BLaER1 treated with 17β-estradiol and CSF1 and Interleukin-3, amounts not matched to agents 10 nM and 100 nM (cell line): ENCODE results near the gene MAGEH1.
"Not testable (repeated sequence)": the region's sequence is repeated elsewhere in the genome, so short reads cannot be mapped to it uniquely, and the experiment has no call there.

ENCODE experiments used
- H3K27ac ChIP-seq, 11 experiments: shearing (Covaris generic); formaldehyde crosslinking; 2 replicates each; pipeline ENCODE4 v1.8.1; 2022
- H3K27me3 ChIP-seq, 11 experiments: shearing (Covaris generic); formaldehyde crosslinking; 2 replicates each; pipeline ENCODE4 v1.8.1; 2022
- H3K36me3 ChIP-seq, 11 experiments: shearing (Covaris generic); formaldehyde crosslinking; 2 replicates each; pipeline ENCODE4 v1.8.1; 2022
- H3K4me1 ChIP-seq, 10 experiments: shearing (Covaris generic); formaldehyde crosslinking; 2 replicates each; pipeline ENCODE4 v1.8.1; 2022
- H3K4me2 ChIP-seq, 11 experiments: shearing (Covaris generic); formaldehyde crosslinking; 2 replicates each; pipeline ENCODE4 v1.8.1; 2022
- H3K4me3 ChIP-seq, 10 experiments: shearing (Covaris generic); formaldehyde crosslinking; 2 replicates each; pipeline ENCODE4 v1.8.1; 2022
- H3K9ac ChIP-seq, 11 experiments: shearing (Covaris generic); formaldehyde crosslinking; 2 replicates each; pipeline ENCODE4 v1.8.1; 2022
- H3K9me3 ChIP-seq, 11 experiments: shearing (Covaris generic); formaldehyde crosslinking; replicated peaks in 1 of 11; 2 replicates each; pipeline ENCODE4 v1.8.1; 2022
- H4K20me1 ChIP-seq, 11 experiments: shearing (Covaris generic); formaldehyde crosslinking; 2 replicates each; pipeline ENCODE4 v1.8.1; 2022
- Cebpa-rat ChIP-seq, 11 experiments: shearing (Covaris generic); IDR thresholded peaks; 2 replicates each; pipeline ENCODE4 v1.8.1; 2022

MAGEH1 gene

DNA sequence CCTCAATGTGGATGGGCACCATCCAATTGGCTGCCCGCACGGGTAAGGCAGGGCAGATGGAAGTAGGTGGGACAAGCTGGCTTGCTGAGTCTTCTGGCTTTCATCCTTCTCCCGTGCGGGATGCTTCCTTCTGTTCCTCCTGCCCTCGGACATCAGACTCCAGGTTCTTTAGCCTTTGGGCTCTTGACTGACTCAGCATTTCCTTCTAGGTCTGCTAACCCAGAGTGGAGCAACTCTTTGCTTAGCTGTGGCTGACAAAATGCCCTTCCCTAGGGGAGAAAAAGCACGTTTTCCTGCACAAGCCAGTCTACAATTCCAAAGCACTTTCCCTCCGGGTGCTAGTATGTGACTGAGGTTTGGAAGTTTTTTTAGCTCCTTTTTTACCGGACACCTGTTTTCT is 28.0 kb downstream of the MAGEH1 start:
- H3K27ac ChIP-seq, H4K20me1 ChIP-seq: not testable (repeated sequence)

DNA sequence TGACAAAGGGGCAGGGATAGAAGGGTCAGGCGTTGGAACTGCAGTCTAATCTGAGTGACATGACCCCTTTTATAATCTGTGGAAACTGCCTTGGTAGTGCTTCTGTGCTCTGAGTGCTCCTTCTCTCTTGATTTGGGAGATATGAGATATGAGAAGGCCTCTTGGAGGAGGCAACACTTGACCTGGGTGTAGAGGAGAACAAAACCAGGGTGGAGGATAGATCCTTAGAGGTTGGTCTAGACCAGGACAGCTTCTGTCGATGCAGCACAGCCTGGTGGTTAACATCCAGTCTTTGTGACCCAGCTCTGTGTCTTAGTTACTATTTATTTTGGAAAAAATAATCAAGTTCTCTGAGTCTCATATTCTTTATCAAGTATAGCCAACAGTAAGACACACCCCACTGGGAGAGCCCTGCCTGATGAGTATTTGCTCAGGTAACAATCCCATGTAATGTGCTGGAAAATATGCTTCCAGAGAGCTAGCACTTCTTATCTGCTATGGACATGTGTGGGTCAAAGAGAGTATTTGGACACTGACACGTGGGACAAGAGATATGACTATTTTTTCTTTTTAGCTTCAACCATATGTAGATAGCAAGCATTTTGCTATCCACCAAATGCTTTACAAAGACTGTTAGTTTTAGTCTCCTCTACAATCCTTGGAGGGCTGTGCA is 28.6 kb downstream of the MAGEH1 start:
- Histone ChIP-seq H3K27ac (no peak overlapping the region), H3K9ac (no peak overlapping the region), H3K36me3 (no peaks in the 10 kb centered on the region), H3K4me1 (0 out of 20 replicates have a peak, but pooled peaks cover 0 to 6% (median 0%) of the 10 kb centered on the region in 10 experiments), H3K4me2 (no peak overlapping the region), H3K4me3 (no peak overlapping the region), H4K20me1 (no peaks in the 10 kb centered on the region; a peak in 1 of 22 replicates), H3K27me3 (peaks cover 47 to 55% (median 54%) of the 10 kb centered on the region in 11 experiments), H3K9me3 (no peaks in the 10 kb centered on the region)
- TF ChIP-seq Cebpa-rat (IDR thresholded peaks at IDR 0.05) = no peak

More for the DNA sequence above, 28.0 kb downstream of the MAGEH1 start:
- H3K9me3 ChIP-seq, H3K9ac ChIP-seq, H3K36me3 ChIP-seq, H3K4me1 ChIP-seq, H3K4me3 ChIP-seq, H3K4me2 ChIP-seq: not testable (repeated sequence)
- peaks cover 44 to 51% (median 51%) of the 10 kb centered on the region in 11 experiments for H3K27me3 ChIP-seq

DNA sequence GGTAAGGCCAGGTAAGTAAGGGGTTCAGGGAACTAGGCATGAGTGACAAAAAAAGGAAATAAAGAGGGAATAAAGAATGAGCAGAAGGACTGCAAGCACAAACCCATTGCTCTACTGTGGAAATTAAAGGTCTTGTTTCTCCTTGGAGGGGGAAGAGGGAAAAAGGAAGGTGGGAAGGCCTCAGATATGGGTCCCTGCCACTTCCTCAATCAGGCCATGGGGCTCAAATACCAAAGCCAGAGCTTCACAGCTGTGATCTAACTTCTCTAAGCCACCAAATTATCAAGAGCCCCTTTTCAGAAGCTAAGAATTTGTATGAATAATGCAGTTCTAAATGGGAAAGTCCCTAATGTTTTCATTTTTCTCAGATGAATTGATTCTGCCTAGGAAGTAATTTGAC is 33.0 kb downstream of the MAGEH1 start:
- Histone ChIP-seq H3K4me3 (no peak overlapping the region), H3K4me2 (no peak overlapping the region), H3K9ac (no peak overlapping the region), H3K27me3 (peaks cover 54 to 74% (median 67%) of the 10 kb centered on the region in 11 experiments), H4K20me1 (no peaks in the 10 kb centered on the region; a peak in 1 of 22 replicates), H3K27ac (no peak overlapping the region), H3K9me3 (0 out of 22 replicates have a peak, but pooled peaks cover 0 to 10% (median 0%) of the 10 kb centered on the region in 11 experiments), H3K36me3 (no peaks in the 10 kb centered on the region), H3K4me1 (peaks cover 0 to 6% (median 1%) of the 10 kb centered on the region in 10 experiments; a peak in 11 of 20 replicates)
- TF ChIP-seq Cebpa-rat (IDR thresholded peaks at IDR 0.05) = no peak

DNA sequence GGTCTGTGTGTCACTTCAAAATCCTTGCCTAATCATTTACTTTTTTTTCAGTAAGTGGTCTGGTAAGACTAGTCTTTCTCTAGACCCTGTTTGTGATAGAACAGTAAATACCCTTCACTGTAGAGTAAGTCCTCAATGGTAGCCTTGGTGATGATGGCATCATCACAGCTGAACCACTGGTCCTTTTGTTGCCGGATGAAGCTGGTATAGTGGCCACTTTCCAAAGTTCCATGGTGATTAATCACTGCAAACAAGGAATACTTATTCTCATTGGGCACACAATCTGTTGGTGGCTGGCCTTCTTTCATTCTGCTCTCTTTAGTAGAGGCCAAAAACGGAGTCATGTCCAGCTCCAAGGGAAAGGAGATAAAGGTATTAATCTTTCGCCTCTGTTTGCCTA is 34.8 kb downstream of the MAGEH1 start:
- Histone ChIP-seq H3K27ac (no peak overlapping the region), H3K9me3 (0 out of 22 replicates have a peak, but pooled peaks cover 0 to 10% (median 0%) of the 10 kb centered on the region in 11 experiments), H3K36me3 (no peaks in the 10 kb centered on the region), H4K20me1 (no peaks in the 10 kb centered on the region; a peak in 1 of 22 replicates), H3K4me2 (no peak overlapping the region), H3K27me3 (peaks cover 43 to 71% (median 63%) of the 10 kb centered on the region in 11 experiments), H3K4me1 (peaks cover 0 to 17% (median 13%) of the 10 kb centered on the region in 10 experiments; a peak in 13 of 20 replicates), H3K4me3 (no peak overlapping the region), H3K9ac (no peak overlapping the region)
- TF ChIP-seq Cebpa-rat (IDR thresholded peaks at IDR 0.05) = no peak

DNA sequence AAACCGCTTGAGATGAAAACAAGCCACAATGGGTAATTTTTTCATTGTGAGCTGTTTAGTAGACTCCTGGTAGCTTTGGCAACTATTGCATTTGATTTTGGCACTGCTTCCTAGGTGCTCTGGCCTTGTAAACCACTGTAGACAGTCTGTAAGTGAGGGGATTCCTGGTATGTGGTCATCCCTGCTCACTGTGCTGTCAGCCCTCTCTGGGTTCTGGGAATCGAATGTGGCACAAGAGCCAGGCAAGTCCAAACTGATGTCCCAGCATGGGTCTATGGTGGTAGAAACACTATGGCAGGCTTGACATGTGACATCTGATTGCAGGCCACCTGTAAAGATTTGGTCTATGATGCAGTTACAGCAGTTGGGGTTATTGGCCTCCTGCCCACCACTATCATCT is 35.2 kb downstream of the MAGEH1 start:
- H3K4me1 ChIP-seq = peaks cover 0 to 17% (median 13%) of the 10 kb centered on the region in 10 experiments; a peak in 13 of 20 replicates
- H3K27ac ChIP-seq = no peak overlapping the region
- H3K4me2 ChIP-seq = no peak overlapping the region
- no peak overlapping the region for H3K9ac ChIP-seq
- H3K4me3 ChIP-seq = no peak overlapping the region
- no peak for TF ChIP-seq Cebpa-rat (IDR thresholded peaks at IDR 0.05)
- H3K36me3 ChIP-seq = no peaks in the 10 kb centered on the region
- no peaks in the 10 kb centered on the region; a peak in 1 of 22 replicates for H4K20me1 ChIP-seq
- peaks cover 43 to 71% (median 63%) of the 10 kb centered on the region in 11 experiments for H3K27me3 ChIP-seq
- 0 out of 22 replicates have a peak, but pooled peaks cover 0 to 10% (median 0%) of the 10 kb centered on the region in 11 experiments for H3K9me3 ChIP-seq

DNA sequence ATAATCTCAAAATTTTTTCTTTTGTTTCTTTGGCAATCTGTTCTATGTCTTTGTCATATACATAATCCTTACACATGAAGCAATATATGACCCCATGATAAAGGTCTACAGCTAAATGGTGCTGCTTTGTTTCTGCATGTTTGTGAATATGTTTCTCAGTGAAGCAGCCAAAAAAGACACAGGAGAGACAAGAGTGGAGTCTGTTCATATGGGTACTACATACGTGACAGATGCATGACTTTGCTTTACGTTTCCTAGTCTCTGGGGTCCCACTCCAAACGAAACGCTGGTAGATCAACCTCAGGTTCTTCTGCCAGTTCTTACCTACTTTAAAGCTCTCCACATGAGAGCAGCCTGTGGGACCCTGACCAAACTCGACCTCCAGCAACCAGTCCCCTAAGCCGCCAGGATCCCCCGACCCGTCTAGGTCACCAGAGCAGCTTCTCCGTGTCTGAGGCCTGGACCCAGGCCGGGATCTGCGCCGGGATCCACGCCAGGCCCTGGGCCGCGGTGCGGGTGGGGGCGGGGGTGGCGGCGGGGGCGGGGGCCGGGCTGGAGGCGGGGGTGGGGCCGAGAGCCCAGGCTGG is 36.2 kb downstream of the MAGEH1 start:
- Histone ChIP-seq H3K4me2 (peak overlapping the region; percentile 41 to 74 (median 56); a peak in 18 of 22 replicates), H3K27me3 (peaks cover 39 to 64% (median 58%) of the 10 kb centered on the region in 11 experiments; a peak in 21 of 22 replicates), H3K27ac (peak overlapping the region in 9 of 11 experiments; percentile 38 to 86 (median 80); a peak in 14 of 22 replicates), H3K4me3 (peak overlapping the region; percentile 64 to 77 (median 71)), H3K36me3 (no peaks in the 10 kb centered on the region), H3K9ac (peak overlapping the region; percentile 27 to 94 (median 82); a peak in 18 of 22 replicates), H3K4me1 (peaks cover 0 to 17% (median 13%) of the 10 kb centered on the region in 10 experiments; a peak in 13 of 20 replicates), H3K9me3 (0 out of 22 replicates have a peak, but pooled peaks cover 0 to 10% (median 0%) of the 10 kb centered on the region in 11 experiments), H4K20me1 (no peaks in the 10 kb centered on the region; a peak in 1 of 22 replicates)
- no peak for TF ChIP-seq Cebpa-rat (IDR thresholded peaks at IDR 0.05)

DNA sequence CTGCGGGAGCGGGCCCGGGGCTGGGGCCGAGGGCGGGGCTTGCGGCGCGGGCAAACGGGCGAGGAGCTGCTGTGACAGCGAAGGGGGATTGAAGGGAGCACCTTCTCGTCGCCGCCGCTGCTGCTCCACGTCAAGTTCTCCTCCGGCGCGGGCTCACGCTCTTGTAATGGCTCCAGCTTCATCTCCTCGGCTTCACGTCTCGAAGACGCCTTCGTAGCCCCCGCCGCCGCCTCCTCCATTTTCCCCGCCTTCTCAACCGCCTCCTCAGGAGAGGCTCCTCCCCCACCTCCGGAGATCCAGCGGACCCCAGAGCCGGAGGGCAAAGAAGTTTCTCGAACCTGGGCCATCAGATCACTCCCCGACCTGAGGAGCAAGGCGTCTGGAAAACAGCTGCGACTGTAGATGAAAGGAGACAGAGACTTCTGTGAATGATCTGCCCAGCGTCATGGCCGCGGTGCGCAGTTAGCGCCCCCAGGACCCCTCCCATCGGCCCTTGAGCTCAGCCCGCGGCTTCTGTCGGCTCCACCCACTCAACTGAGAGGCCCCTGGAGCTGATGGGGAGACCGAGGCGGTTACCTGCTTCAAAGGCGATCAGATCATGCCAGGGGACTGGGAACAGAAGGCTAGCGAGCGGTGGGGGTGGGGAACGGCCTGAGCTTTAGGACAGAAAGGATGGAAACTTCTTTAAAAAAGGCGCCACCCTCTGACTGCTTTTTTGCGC is 36.8 kb downstream of the MAGEH1 start:
- Histone ChIP-seq H3K9ac (peak overlapping the region; percentile 74 to 94 (median 83)), H3K27me3 (peaks cover 34 to 57% (median 51%) of the 10 kb centered on the region in 11 experiments; a peak in 20 of 22 replicates), H3K36me3 (no peaks in the 10 kb centered on the region), H3K9me3 (0 out of 22 replicates have a peak, but pooled peaks cover 0 to 10% (median 0%) of the 10 kb centered on the region in 11 experiments), H3K4me3 (peak overlapping the region; percentile 64 to 77 (median 71)), H4K20me1 (no peaks in the 10 kb centered on the region; a peak in 1 of 22 replicates), H3K4me1 (peaks cover 0 to 17% (median 13%) of the 10 kb centered on the region in 10 experiments; a peak in 13 of 20 replicates), H3K4me2 (peak overlapping the region; percentile 54 to 74 (median 67); a peak in 21 of 22 replicates), H3K27ac (peak overlapping the region; percentile 77 to 96 (median 82))
- no peak for TF ChIP-seq Cebpa-rat (IDR thresholded peaks at IDR 0.05)

DNA sequence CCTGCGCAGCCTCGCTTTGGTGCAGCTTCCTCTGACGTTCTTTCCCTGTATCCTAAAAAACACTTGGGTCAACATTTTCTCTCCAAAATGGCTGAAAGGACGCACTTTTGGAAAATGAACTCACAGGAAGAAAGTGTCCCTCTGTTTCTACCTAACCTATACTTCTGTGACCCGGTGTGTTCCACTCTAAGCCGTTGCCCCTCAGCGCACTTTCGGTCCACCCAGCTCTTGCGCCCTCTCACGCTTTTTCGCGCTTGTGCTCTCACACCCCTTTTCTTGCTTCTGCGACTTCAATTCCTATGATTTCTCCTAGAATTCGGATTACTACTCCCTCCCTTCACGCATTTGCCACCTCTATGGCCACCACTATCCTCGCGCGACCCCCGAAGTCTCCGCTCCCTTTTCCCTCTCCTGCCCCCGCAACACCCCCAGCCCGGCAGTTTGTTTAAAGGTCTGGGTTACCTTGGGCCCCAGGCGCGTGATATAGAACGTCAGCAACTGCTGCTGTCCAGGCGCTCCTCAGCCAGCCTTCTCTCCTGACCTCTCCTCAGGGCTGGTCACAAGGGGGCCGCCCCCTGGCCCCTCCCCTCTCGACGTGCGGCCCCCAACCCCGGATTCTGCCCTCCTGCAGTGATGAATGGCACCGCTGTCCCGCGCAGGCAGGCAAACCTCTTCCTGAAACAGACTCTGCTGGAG is 37.5 kb downstream of the MAGEH1 start, which contains the start of gene USP51:
TSS of gene USP51 (minus strand) at position 535 of the 696 bp plus-strand sequence. CDS start 909 bp downstream, outside the sequence.
- Histone ChIP-seq H3K4me1 (peaks cover 0 to 17% (median 13%) of the 10 kb centered on the region in 10 experiments; a peak in 13 of 20 replicates), H3K9me3 (0 out of 22 replicates have a peak, but pooled peaks cover 0 to 10% (median 0%) of the 10 kb centered on the region in 11 experiments), H3K27ac (peak within 1 kb of the TSS; percentile 77 to 96 (median 82)), H4K20me1 (no peaks in the 10 kb centered on the region), H3K9ac (peak within 1 kb of the TSS; percentile 74 to 94 (median 83)), H3K36me3 (no peaks in the 10 kb centered on the region), H3K4me2 (peak within 1 kb of the TSS; percentile 54 to 74 (median 67)), H3K4me3 (peak within 1 kb of the TSS; percentile 64 to 77 (median 71)), H3K27me3 (peaks cover 27 to 50% (median 44%) of the 10 kb centered on the region in 11 experiments; a peak in 20 of 22 replicates)
- TF ChIP-seq Cebpa-rat (IDR thresholded peaks at IDR 0.05) = no peak
